ENCODE data around the gene SIPA1L2.

Gene SIPA1L2

DNA sequence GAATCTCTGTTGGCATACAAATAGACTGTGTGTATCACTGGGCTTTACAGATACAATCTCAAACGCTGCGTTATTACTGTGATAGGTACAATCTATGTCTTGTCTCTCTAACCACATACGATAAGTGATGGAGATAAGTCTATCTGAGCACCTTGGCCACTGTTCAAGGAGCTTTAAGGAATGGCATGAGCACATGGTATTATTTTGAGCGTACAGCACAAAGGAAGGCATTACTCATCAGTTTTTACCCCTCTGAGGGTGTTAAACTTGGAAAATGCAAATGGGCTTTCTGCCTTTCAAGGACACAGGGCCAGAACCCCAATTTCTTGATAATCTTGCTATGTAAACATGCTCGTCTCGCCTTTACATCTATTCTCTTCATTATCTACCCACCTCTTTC is 11.6 kb upstream of the SIPA1L2 start:
- DNase-seq: no peak

DNA sequence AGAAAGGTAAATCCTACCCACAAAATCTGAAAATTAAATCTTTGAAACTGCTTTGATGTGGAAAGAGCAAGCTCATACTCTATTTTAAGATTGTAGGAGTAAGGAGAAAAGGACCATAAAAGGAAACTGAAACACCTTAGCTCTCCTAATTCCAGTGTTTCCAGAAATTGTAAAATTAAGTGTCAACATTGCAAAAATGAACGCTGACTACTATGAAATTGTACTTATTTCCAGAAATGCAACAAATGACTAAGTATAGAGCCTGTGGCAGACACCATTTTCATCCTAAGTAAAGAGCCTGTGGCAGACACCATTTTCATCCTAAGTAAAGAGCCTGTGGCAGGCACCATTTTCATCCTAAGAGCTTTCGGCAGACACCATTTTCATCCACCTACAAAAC is 6.9 kb upstream of the SIPA1L2 start:
- no peak for DNase-seq

DNA sequence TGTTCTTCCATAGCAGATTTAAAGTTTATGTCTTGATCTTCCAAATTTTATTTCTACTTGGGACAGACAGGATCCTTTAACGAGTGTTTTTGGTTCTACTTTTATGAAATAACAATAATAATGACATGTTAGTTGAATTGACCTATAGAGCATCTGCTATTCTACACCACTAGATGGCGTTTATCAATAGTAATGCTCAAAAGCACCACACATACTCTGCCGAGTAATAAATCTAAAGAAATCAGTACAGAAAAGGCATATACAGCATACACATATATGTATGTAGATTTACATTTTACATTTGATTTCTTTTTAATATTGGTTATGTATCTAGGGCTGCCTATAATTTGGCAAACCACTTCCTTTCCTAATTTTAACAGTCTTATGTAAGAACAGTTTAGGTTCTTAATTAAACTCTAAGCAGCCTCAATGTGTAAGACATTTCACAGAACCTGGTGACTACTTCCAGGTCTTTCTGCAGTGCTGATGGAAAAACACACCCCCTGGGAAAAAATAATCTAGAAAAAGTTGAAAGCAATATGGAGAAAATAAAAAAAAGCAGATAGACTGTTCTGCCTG is 5.9 kb upstream of the SIPA1L2 start:
- no peak for DNase-seq

- no peak for DNase-seq
These were observed 5.3 kb upstream of the SIPA1L2 start for GRCh38 chr1:232635279-232635678.

DNA sequence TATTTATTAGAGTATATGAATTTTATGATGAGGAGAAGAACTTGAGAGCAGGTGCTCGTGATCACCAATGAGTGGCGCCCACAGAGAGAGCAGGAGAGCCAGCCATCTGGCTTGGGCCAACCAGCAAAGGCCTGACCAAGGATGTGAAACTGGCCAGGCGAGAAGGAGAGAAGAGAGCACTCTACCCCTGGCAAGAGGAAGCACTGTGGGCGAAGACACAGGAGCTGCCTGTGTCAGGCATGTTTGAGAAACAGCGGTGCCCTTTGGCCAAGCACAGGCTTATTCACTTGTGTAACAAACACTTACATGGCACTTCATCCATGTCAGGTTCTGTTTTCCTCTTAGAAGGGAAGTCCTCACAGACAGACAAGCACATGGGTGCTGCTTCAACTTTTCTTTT is 4.2 kb upstream of the SIPA1L2 start:
- DNase-seq: no peak

DNA sequence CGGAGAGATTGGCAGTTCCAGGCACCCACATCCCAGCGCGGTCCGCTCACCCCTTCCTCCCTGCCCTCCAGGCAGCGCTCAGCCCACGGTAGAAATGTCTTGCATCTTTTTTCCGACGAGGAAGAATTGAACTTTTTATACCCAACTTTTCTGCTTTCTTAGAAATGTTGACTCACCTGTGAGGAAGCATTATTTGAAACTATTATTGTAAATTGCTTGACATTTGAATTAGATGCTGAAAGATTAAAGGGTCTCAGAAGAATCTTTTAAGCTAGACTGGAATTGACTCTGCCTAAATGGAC is 912 bp upstream of the SIPA1L2 start:
- DNase-seq: no peak

DNA sequence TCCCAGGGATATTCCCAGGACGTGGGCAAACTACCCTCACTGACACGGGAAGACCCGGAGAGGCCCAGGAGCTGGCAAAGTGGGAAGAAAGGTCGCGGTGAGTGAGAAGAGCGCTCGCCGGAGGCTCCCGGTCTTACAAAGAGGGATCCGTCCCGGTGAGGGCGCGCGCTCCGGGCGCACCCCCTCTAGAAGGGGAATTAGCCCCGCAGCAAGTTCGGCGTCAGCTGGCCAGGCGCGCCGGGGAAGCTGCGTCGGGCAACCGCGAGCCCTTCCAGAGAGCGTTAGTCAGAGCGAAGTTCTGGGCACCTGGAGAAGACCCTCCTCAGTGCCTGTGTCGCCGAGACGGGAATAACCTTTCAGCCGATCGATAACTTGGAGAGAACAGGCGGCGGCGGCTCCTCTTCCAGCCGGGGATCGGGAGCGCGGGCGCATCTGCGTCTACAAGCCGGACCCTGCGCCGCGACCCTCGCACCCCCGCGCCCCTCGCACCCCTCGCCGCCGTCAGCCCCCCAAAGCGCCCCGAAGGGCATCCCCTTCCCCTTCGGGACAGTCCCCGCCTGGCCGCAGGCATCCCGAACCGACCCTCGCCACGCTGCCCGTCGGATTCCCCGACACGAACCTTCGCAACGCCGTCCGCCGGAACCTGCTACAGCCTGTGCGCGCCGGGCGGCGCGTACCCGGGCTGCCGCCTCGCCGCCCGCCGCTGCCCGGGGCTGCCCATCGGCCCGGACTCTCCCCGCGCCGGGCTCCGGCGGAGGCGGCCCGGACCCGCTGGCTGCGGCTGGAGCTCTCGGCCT is 485 bp downstream of the SIPA1L2 start:
- no peak for DNase-seq

DNA sequence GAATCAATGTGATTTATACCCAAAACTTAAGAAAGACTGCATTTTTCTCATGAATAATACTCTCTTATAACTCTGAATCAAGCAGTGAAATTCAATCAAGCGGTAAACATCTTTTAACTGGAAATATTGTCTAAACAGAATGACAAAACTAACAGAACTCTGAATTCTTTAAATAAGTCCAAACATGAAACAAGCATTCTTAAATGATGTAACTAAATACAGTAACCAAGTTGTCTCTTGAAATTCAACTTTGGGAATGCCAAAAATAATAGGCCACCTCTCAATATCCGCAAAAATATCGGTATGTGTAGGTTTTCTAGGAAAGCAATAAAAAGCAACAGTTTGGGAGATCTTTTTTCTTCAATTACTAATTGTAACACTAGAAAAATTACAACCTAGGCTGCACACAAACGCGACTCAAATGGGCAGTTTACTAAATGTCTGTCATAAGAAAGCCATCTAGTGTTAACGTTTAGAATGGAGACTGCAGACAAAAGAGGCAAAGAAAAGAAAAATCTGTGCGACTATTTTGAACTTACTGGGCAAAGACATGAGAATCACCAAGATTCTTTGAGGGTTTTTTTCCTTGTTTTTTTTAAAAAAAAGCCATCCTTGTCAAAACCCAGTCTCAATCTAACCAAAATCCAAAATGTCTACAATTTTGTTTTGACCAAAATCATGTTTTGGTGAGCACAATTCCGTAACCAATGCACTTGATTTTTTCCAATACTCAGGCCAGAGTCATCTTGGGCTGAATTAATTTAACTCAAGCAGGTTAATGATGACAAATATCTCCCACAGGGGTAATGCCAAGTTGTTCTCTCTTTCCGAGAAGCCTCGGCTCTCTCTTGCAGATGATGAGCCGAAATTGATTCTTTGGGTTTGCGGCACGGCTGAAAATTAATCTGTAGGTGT is 1.3 kb downstream of the SIPA1L2 start:
- no peak for DNase-seq

- no peak for DNase-seq
These were observed 2.1 kb downstream of the SIPA1L2 start for GRCh38 chr1:232627645-232628334.

GRCh38 chr1:232627171-232627570 is 2.8 kb downstream of the SIPA1L2 start:
- no peak for DNase-seq

- DNase-seq: no peak
These were observed 3.5 kb downstream of the SIPA1L2 start for GRCh38 chr1:232626452-232626851.

DNA sequence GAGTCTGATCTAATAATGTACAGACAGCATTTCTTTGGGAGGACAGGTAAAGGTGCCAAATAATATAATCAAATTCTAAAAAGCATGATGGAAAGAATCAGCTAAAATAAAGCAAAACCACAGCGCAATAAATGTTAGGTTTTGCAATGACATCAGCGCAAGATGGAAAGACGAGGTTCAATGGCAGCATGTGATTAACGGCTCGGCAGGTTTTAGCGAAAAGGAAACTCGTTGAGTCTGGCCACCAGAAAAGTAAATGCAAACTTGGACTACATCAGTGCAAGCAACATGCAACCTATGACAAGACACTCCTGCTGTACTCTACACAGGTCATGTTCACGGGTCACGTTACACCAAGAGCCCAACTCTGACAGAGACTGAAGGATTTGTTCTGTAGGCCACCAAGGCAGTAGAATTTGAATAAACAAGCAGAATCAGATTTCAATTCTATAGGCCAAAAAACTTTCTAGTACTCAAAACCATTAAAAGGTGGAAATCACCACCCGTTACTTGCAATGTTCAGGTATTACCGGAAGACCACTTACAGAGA is 4.5 kb downstream of the SIPA1L2 start:
- DNase-seq: no peak

DNA sequence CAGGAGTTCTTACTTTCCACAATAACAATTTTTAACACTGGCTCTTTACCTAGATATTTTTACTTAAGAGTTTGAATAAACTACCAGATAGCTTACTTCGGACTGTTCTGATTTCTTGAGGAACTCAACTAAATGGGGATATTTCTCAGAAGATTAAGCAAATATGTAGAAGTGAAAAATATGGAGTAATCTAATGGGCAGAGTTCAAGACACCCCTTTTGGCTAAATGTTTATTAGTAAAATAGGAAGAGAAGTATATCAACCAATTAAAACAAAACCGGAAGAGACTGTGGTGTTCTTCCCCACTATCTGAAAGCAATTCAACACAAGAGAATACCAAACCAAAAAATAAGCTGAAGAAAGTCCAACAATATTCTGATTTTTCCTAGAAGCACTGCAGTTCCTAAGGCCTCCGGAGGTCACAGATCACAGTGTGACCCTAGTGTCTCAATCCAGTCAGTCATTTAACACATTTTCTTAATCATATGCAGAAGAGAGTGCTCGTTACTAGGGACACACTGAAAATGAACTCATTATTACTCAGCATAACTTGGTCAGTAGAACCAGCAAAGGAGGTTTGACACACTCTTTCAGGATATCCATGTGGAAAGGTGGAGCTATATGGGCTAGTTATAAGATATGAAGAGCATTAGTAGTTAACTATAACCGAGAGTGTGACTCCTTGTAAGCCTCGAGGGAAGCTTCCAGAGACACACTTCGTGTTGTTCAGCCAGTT is 5.2 kb downstream of the SIPA1L2 start:
- DNase-seq: no peak

DNA sequence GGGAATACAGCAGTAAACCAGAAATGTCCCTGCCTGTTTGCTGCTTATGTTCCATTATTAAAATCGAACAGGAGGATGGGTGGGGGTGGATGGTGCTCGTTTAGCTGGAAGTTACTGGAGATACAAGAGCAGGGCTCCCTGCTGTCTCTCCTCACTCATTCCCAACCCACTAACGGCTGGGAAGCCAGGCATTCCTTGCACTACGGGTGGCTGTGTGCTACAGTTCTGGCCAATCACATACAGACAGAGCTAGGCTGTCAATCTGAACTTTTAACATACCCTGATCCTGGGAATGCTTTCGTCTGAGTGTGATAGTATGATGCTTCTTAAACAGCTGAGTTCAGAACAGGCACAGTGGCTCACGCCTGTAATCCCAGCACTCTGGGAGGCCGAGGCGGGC is 7.0 kb downstream of the SIPA1L2 start:
- no peak for DNase-seq

- DNase-seq: no peak
These were observed 7.6 kb downstream of the SIPA1L2 start for GRCh38 chr1:232622378-232622777.

DNA sequence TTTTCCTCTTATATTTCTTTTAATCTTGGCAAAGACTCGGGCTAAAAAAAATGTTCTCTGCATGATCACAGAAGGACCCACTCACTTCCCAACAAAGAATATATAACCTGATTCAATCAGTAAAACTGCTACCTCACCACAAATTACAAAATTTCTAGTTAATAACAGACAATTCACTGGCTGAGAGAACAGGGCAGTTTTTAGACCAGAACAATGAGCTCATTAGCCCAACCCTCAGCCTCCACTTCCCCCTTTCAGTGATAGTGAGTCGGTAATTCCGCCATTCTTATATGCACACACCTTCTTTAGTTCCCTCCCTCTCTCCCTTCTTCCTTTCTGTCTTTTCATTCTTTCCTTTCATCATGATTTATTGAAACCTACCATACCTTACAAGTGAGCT is 8.9 kb downstream of the SIPA1L2 start:
- DNase-seq: no peak

DNA sequence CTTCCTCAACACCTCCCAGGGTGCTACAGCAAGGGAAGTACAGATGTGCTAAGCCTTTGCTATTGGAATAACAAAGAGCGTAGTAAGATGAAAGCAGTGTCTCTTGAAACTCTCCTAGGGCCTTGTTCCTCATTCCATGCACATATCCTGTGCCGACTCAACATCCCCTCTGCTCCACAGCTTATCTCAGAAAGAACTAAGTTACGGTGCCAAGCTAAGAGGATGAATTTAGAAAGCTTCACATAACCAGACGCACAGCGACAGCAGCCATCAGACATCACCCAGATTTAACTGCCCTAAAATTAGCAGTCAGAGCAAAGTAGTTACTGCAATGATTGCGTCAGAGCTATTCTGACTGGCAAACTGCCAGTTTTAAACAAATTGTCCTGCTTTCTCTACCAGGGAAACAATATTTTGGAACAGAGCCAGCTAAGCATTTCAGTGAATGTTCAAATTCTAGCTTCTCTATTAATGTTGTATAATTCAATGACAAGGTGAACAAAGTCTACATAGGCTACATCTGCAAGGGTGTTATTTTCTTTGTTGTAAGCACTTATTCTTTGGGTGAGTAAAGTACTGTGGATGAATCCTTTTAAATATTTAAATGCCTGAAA is 9.5 kb downstream of the SIPA1L2 start:
- DNase-seq: no peak

DNA sequence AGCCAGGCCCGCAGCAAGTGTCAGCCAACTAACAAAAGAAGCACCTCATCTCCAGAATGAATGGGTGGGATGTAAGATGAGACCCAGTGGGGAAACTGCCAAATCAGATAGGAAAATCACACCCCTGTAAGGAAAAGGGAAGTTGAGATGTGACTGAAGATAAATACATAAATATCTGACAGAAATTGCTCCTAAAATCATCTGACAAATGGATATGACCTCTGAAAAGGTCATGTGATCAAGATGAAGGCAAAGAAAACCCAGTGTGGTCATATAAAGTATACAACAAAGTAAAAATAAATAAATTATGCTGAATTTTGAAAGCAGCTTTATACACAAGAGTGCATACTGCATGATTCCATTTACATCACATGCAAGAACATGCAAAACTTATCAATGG is 12.7 kb downstream of the SIPA1L2 start:
- DNase-seq: no peak

DNA sequence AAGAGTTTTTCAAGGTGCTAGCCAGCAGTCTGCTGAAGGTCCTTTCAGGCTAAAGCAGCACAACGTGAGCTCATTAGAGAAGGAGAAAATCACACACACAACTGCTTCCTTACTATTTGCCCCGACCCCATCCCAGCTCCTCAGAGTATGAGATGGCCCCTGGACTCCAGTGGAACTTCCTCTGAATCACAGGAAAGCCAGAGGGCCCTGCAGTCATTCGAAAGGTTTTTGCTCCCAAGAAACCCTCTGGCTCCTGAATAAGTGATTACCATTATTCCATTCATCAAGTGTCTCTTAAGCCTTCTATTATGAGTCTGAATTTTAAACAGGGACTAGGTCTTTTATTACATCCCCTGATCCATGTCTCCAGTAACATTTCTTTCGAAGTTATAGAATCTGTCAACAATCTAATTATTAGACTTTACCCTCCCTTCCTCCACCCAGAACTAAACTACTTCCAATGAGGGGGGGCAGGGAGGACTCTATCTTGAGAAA is 14.6 kb downstream of the SIPA1L2 start:
- no peak for DNase-seq

DNA sequence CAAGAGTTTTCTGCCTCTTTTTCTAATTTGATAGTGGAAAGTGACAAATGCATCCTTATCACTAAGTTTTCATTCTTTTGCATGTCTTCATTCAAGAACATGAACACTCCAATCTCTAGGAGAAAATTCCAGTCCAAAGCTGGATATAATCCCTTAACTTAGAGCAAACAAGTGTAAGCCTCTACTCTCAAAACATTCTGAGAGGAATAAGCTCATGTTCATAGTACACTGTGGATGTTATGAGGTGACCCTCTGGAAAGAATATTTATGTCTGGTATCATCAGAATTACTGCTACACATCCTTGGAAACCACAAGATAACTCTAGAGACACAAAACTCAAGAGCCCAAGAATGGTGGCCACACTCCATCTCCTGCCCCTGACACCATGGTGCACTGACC is 15.1 kb downstream of the SIPA1L2 start:
- no peak for DNase-seq

- no peak for DNase-seq
These were observed 16.1 kb downstream of the SIPA1L2 start for GRCh38 chr1:232613752-232614381.

Measured in activated T-cell treated with anti-CD3 and anti-CD28 coated beads for 4 hours (primary cell).